Measurements from ENCODE around the gene LSM2.

- TF ChIP-seq CTCF (conservative IDR thresholded peaks at IDR 0.05; ENCODE audit: low read length) (no peak), EZH2phosphoT487 (IDR thresholded peaks at IDR 0.05; ENCODE audit: borderline replicate concordance, low read depth, low read length) (no peak)
Measured at GRCh38 chr6:31750411-31751022, 56.2 kb downstream of the LSM2 start.
